ENCODE data around the gene RPP30.
"Not testable (repeated sequence)": the region's sequence is repeated elsewhere in the genome, so short reads cannot be mapped to it uniquely, and the experiment has no call there.

Gene RPP30

DNA sequence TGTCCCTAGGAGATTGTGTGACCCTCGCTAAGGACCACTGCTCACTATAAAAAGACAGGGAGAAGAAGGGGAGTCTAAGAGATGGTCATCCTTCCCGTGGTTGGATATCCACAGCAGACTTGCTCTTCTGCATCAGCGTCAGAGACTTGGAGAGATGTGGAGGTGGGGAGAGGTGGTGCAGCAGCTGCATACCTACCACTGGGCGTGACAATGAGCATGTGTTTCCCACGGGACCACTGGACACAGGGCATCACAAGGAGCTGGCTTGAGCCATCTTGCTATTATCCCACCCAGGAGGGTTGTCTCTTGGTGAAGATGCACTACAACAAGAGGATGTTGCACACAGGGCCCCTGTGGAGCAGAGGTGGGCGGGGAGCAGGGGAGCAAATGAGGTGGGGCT, 67.9 kb downstream of the RPP30 start:
- no peak for DNase-seq (ENCODE audit: low read depth, low spot score)

DNA sequence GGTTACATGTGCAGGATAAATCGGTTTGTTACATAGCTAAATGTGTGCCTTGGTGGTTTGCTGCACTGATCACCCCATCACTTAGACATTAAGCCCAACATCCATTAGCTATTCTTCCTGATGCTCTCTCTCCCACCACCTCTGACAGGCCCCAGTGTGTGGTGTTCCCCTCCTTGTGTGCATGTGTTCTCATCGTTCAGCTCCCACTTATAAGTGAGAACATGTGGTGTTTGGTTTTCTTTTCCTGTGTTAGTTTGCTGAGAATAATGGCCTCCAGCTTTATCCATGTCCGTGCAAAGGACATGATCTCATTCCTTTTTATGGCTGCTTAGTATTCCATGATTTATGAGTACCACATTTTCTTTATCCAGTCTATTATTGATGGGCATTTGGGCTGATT, 71.2 kb downstream of the RPP30 start:
- DNase-seq (ENCODE audit: low read depth, low spot score), result not testable (repeated sequence)

DNA sequence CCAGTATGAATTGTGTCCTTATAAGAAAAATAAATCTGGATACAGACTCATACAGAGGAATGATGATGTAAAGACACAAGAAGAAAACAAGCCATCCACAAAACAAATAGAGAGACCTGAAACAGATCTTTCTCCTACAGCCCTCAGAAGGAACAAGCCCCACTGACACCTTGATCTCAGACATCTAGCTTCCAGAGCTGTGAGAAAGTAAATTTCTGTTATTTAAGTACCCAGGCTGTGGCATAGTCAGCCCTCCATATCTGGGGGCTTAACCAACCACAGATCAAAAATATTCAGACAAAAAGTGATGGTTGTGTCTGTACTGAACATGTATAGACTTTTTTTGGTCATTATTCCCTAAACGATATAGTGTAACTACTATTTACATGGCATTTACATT, 73.0 kb downstream of the RPP30 start:
- no peak for DNase-seq (ENCODE audit: low read depth, low spot score)

DNA sequence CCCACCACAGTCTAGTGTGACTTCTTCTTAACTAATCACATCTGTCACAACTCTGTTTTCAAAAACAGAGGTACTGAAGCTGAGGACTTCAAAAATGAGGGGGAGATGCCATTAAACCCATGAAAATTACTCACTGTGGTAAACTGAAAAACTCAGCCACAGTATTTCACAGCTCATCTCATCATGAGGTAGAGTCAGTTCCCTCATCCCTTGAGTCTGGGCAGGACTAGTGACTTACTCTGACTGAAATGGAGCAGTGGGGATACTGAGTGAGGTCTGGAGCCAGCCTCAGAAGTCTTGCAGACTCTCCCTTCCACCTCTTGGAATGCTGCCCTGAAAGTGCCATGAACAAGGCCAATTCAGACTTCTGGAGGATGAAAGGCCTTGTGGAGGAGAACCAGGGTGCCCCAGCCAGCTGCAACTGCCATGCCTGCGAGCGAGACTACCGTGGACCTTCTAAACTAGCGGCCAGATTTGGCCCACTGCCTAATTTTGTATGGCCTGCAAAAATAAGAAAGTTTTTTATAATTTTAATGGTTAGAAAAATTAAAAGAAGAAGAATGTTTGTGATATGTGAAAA, 73.8 kb downstream of the RPP30 start:
- DNase-seq (ENCODE audit: low read depth, low spot score), result peak; percentile 49

DNA sequence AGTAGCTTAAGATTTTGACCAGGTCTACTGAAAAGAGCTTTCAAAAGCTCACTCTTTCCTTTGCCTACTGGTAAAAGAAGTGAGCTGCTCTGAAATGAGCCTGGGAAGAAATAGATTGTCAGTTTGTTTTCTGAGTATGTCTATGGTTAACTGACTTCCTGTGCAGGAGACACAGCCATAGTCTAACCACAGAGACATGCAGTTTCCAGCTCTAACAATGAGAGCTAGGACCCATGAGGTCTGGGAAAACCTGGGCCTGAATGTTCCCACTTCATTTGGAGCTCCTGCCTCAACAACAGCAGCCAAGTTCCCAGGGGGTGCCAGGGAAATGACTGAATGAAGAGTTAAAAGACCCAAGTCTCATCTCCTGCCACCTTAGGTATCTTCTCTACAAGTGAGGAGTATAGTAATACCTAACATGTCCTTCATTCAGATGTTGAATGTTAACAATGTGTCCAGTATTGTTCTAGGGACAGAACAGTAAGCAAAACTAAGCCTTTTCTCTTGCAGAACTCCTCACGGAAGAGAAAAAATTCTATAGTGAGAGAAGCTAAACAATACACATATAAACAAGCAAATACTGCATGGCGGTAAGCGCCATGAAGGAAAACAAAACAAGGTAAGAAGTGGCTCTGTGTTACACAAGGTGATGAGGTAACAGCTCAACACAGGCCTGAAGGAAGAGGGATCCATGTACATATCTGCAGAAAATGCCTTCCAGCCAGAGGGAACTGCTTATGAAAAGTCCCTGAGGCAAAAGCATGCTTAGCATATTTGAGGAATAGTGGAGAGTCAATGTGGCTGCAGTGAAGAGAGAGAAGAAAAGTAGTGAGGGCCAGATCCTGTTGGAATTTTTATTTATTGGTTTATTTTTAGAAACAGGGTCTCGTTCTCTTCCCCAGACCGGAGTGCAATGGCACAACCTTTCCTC, 75.5 kb downstream of the RPP30 start:
- DNase-seq (ENCODE audit: low read depth, low spot score), result peak; percentile 78
